Measurements from ENCODE around the gene SCGB1D1. TPM values are rescaled to one million over a fixed set of nuclear protein-coding genes. Genes with fewer than 3 reads are reported as not detected.
A peak's percentile ranks its signal among the peaks of the same experiment; 100 is the strongest.

SCGB1D1 gene
- total RNA-seq, 1 experiment from 2014 or later, result not detected

- intact Hi-C loops (cut with micrococcal nuclease; ENCODE audit: unreplicated experiment), result no loop called here
- CTCF ChIA-PET, result interaction anchor here (0.7 kb wide), 1 partner anchor 350 kb away, joined by 3 read pairs; no protein-coding TSS in a partner anchor
- H3K36me3 ChIP-seq (ENCODE audit: low read depth), result peaks cover 38% of the 10 kb centered on the region
- H3K9me3 ChIP-seq (ENCODE audit: insufficient read depth, low read depth), result no peaks in the 10 kb centered on the region
- no peak for DNase-seq
- TSS peak; percentile 18 for BruUV-seq (replicated peaks)
- no peaks in the 10 kb centered on the region for H3K27me3 ChIP-seq (ENCODE audit: insufficient read depth, low read depth)
- TF ChIP-seq EZH2 (IDR thresholded peaks at IDR 0.05; ENCODE audit: low read depth), result no peak
- peaks cover 22% of the 10 kb centered on the region for H4K20me1 ChIP-seq (ENCODE audit: insufficient read depth)
- H3K4me2 ChIP-seq, result no peak overlapping the region
- H2AFZ ChIP-seq, result no peak overlapping the region
- no peaks in the 10 kb centered on the region for H3K4me1 ChIP-seq (replicated peaks; ENCODE audit: insufficient read depth)
- POLR2A ChIA-PET (ENCODE audit: unreplicated experiment), result no interaction called here
- H3F3A ChIP-seq (ENCODE audit: insufficient read depth, low read depth), result no peaks in the 10 kb centered on the region
- no peak overlapping the region for H3K4me3 ChIP-seq
- no peak overlapping the region for H3K27ac ChIP-seq
- no peaks in the 10 kb centered on the region for H3K79me2 ChIP-seq (ENCODE audit: low read depth)
- no peaks in the 10 kb centered on the region for H3K9me2 ChIP-seq (ENCODE audit: insufficient read depth)
These were observed 46.3 kb upstream of the SCGB1D1 start for GRCh38 chr11:62143727-62144126.

- H3F3A ChIP-seq (ENCODE audit: insufficient read depth, low read depth), result no peaks in the 10 kb centered on the region
- ChIA-PET POLR2A (ENCODE audit: unreplicated experiment) (no interaction called here), CTCF (no interaction called here)
- intact Hi-C loops (cut with micrococcal nuclease; ENCODE audit: unreplicated experiment), result no loop called here
- DNase-seq, result no peak
- no peak overlapping the region for H3K27ac ChIP-seq
- BruUV-seq (replicated peaks), result no TSS peak
- no peaks in the 10 kb centered on the region for H3K9me2 ChIP-seq (ENCODE audit: insufficient read depth)
- no peaks in the 10 kb centered on the region for H3K9me3 ChIP-seq (ENCODE audit: insufficient read depth, low read depth)
- H3K4me1 ChIP-seq (replicated peaks; ENCODE audit: insufficient read depth), result no peaks in the 10 kb centered on the region
- H3K27me3 ChIP-seq (ENCODE audit: insufficient read depth, low read depth), result no peaks in the 10 kb centered on the region
- H2AFZ ChIP-seq, result no peak overlapping the region
- no peaks in the 10 kb centered on the region for H3K79me2 ChIP-seq (ENCODE audit: low read depth)
- peaks cover 48% of the 10 kb centered on the region for H3K36me3 ChIP-seq (ENCODE audit: low read depth)
- TF ChIP-seq EZH2 (IDR thresholded peaks at IDR 0.05; ENCODE audit: low read depth) (no peak), CTCF (conservative IDR thresholded peaks at IDR 0.05) (no peak)
- no peak overlapping the region for H3K4me2 ChIP-seq
- peaks cover 25% of the 10 kb centered on the region for H4K20me1 ChIP-seq (ENCODE audit: insufficient read depth)
- no peak overlapping the region for H3K4me3 ChIP-seq
These were observed 45.3 kb upstream of the SCGB1D1 start for GRCh38 chr11:62144641-62145255.

- Histone ChIP-seq H3K27ac (no peak overlapping the region), H3K36me3 (ENCODE audit: low read depth) (peaks cover 47% of the 10 kb centered on the region), H3K4me1 (replicated peaks; ENCODE audit: insufficient read depth) (no peaks in the 10 kb centered on the region), H2AFZ (no peak overlapping the region), H3K9me3 (ENCODE audit: insufficient read depth, low read depth) (no peaks in the 10 kb centered on the region), H3F3A (ENCODE audit: insufficient read depth, low read depth) (no peaks in the 10 kb centered on the region), H3K9me2 (ENCODE audit: insufficient read depth) (no peaks in the 10 kb centered on the region), H3K4me3 (no peak overlapping the region), H3K79me2 (ENCODE audit: low read depth) (no peaks in the 10 kb centered on the region), H3K27me3 (ENCODE audit: insufficient read depth, low read depth) (no peaks in the 10 kb centered on the region), H4K20me1 (ENCODE audit: insufficient read depth) (peaks cover 25% of the 10 kb centered on the region), H3K4me2 (no peak overlapping the region)
- no peak for DNase-seq
- BruUV-seq (replicated peaks), result no TSS peak
- intact Hi-C loops (cut with micrococcal nuclease; ENCODE audit: unreplicated experiment), result no loop called here
- TF ChIP-seq CTCF (conservative IDR thresholded peaks at IDR 0.05), result no peak
- TF ChIP-seq EZH2 (IDR thresholded peaks at IDR 0.05; ENCODE audit: low read depth), result no peak
- POLR2A ChIA-PET (ENCODE audit: unreplicated experiment), result no interaction called here
- CTCF ChIA-PET, result no interaction called here
These were observed 44.6 kb upstream of the SCGB1D1 start for GRCh38 chr11:62145261-62145871.
